Osteoblast (primary cell): ENCODE measurements around the gene LHX3. TPM values are rescaled to one million over a fixed set of nuclear protein-coding genes. Genes with fewer than 3 reads are reported as not detected.

Source experiments
- DNase-seq: peaks from one replicate; pipeline ENCODE4 v3.0.0; 2011; ENCODE audit warnings: low spot score, mixed read lengths; ENCODE audit not compliant: insufficient read length; ENCODE audit errors: missing footprints
- H2AFZ ChIP-seq: 2 replicates; pipeline ENCODE4 v1.6.0; 2011; ENCODE audit warnings: mild to moderate bottlenecking, low read length
- H3K27ac ChIP-seq: 2 replicates; pipeline ENCODE4 v1.5.1; 2011; ENCODE audit warnings: mild to moderate bottlenecking, low read depth, low read length, moderate library complexity
- H3K27me3 ChIP-seq: 2 replicates; pipeline ENCODE4 v1.6.0; 2012; ENCODE audit warnings: mild to moderate bottlenecking, control low read depth, inconsistent platforms, low read length, moderate library complexity; ENCODE audit not compliant: insufficient read depth
- H3K36me3 ChIP-seq: 2 replicates; pipeline ENCODE4 v1.5.1; 2011; ENCODE audit warnings: mild to moderate bottlenecking, low read length, control low read depth, moderate library complexity; ENCODE audit not compliant: insufficient read depth
- H3K4me1 ChIP-seq: 2 replicates; pipeline ENCODE4 v1.5.1; 2011; ENCODE audit warnings: mild to moderate bottlenecking, low read length, control low read depth, moderate library complexity; ENCODE audit not compliant: insufficient read depth
- H3K4me2 ChIP-seq: 2 replicates; pipeline ENCODE4 v1.6.0; 2011; ENCODE audit warnings: mild to moderate bottlenecking, low read length; ENCODE audit not compliant: insufficient read depth
- H3K4me3 ChIP-seq: fragments of 200-600 bp; sonication (generic); 3 replicates; pipeline ENCODE4 v1.5.1; 2012; ENCODE audit warnings: mild to moderate bottlenecking, low read length, inconsistent platforms; ENCODE audit not compliant: insufficient read depth
- H3K79me2 ChIP-seq: 2 replicates; pipeline ENCODE4 v1.6.0; 2012; ENCODE audit warnings: mild to moderate bottlenecking, low read length, control low read depth, inconsistent platforms; ENCODE audit not compliant: insufficient read depth
- H3K9me3 ChIP-seq: 2 replicates; pipeline ENCODE4 v1.5.1; 2011; ENCODE audit warnings: low read depth, low read length, control low read depth
- H4K20me1 ChIP-seq: 2 replicates; pipeline ENCODE4 v1.6.0; 2012; ENCODE audit warnings: mild to moderate bottlenecking, low read length, control low read depth; ENCODE audit not compliant: insufficient read depth
- CTCF ChIP-seq: IDR thresholded peaks from 2 replicates; pipeline ENCODE4 v1.5.1; 2011; ENCODE audit warnings: mild to moderate bottlenecking, low read depth, low read length, moderate library complexity; ENCODE audit errors: extremely low read depth
- total RNA-seq: library from RNA; depleted of rRNA; stranded (reverse); fragments of >200 nt; gene quantifications from 2 replicates; pipeline ENCODE4 v1.2.3, GENCODE V29; 2012

The LHX3 gene
- total RNA-seq, 1 donor: not detected

GRCh38 chr9:136252281-136252680, 47.4 kb upstream of the LHX3 start:
- no peaks in the 10 kb centered on the region for H3K9me3 ChIP-seq
- H3K4me3 ChIP-seq: no peak overlapping the region
- H3K4me2 ChIP-seq: no peak overlapping the region
- H3K27ac ChIP-seq: no peak overlapping the region
- no peak for DNase-seq
- peaks cover 11% of the 10 kb centered on the region for H3K4me1 ChIP-seq
- TF ChIP-seq CTCF: no peak
- no peaks in the 10 kb centered on the region for H4K20me1 ChIP-seq
- H3K27me3 ChIP-seq: peaks cover 34% of the 10 kb centered on the region
- no peak overlapping the region for H2AFZ ChIP-seq
- no peaks in the 10 kb centered on the region for H3K79me2 ChIP-seq
- H3K36me3 ChIP-seq: no peaks in the 10 kb centered on the region

GRCh38 chr9:136251264-136252115, 46.6 kb upstream of the LHX3 start:
- Histone ChIP-seq H3K79me2 (no peaks in the 10 kb centered on the region), H2AFZ (no peak overlapping the region), H3K27me3 (peaks cover 42% of the 10 kb centered on the region), H4K20me1 (no peaks in the 10 kb centered on the region), H3K4me3 (no peak overlapping the region), H3K27ac (no peak overlapping the region), H3K9me3 (no peaks in the 10 kb centered on the region), H3K4me2 (no peak overlapping the region), H3K36me3 (no peaks in the 10 kb centered on the region), H3K4me1 (peaks cover 11% of the 10 kb centered on the region)
- TF ChIP-seq CTCF: no peak
- peak; percentile 91 for DNase-seq

- Histone ChIP-seq H4K20me1 (no peaks in the 10 kb centered on the region), H3K4me1 (peaks cover 15% of the 10 kb centered on the region), H3K36me3 (no peaks in the 10 kb centered on the region), H3K79me2 (no peaks in the 10 kb centered on the region), H3K4me2 (no peak overlapping the region), H3K4me3 (no peak overlapping the region), H3K9me3 (no peaks in the 10 kb centered on the region), H3K27me3 (peaks cover 42% of the 10 kb centered on the region), H3K27ac (no peak overlapping the region), H2AFZ (no peak overlapping the region)
- DNase-seq: no peak
- no peak for TF ChIP-seq CTCF
These were observed 45.7 kb upstream of the LHX3 start for GRCh38 chr9:136250676-136251075.

GRCh38 chr9:136249877-136250559, 45.1 kb upstream of the LHX3 start:
- Histone ChIP-seq H3K27me3 (peaks cover 42% of the 10 kb centered on the region), H4K20me1 (peaks cover under 1% of the 10 kb centered on the region), H3K27ac (no peak overlapping the region), H3K9me3 (no peaks in the 10 kb centered on the region), H2AFZ (no peak overlapping the region), H3K4me2 (no peak overlapping the region), H3K79me2 (peaks cover under 1% of the 10 kb centered on the region), H3K4me3 (no peak overlapping the region), H3K4me1 (peaks cover 10% of the 10 kb centered on the region), H3K36me3 (no peaks in the 10 kb centered on the region)
- no peak for TF ChIP-seq CTCF
- DNase-seq: peak; percentile 88
